DOHH2 (cell line): ENCODE measurements around the gene CCDC182.

Experiments used
- H3F3A ChIP-seq: fragments of 200-600 bp; sonication (generic), shearing (Covaris generic); 2 replicates; pipeline ENCODE4 v1.6.0; 2016; ENCODE audit warnings: antibody characterized with exemption, mild to moderate bottlenecking; ENCODE audit not compliant: control insufficient read depth, insufficient read depth
- H3K27ac ChIP-seq: fragments of 200-600 bp; sonication (generic); 2 replicates; pipeline ENCODE4 v1.5.1; 2014; ENCODE audit warnings: low read depth, mild to moderate bottlenecking, low read length, moderate library complexity
- H3K27me3 ChIP-seq: fragments of 200-600 bp; sonication (generic); 2 replicates; pipeline ENCODE4 v1.6.1; 2014; ENCODE audit warnings: mild to moderate bottlenecking, low read length, mixed read lengths; ENCODE audit not compliant: control insufficient read depth
- H3K36me3 ChIP-seq: fragments of 200-600 bp; sonication (generic); 2 replicates; pipeline ENCODE4 v1.6.1; 2014; ENCODE audit warnings: mild to moderate bottlenecking, low read length, moderate library complexity, mixed read lengths; ENCODE audit not compliant: control insufficient read depth
- H3K4me1 ChIP-seq: fragments of 200-600 bp; sonication (generic); 2 replicates; pipeline ENCODE4 v1.6.1; 2014; ENCODE audit warnings: mild to moderate bottlenecking, low read length, mixed read lengths; ENCODE audit not compliant: control insufficient read depth
- H3K4me2 ChIP-seq: fragments of 200-600 bp; sonication (generic); 2 replicates; pipeline ENCODE4 v1.6.0; 2014; ENCODE audit warnings: mild to moderate bottlenecking, low read length, moderate library complexity
- H3K4me3 ChIP-seq: fragments of 200-600 bp; sonication (generic); 2 replicates; pipeline ENCODE4 v1.5.1; 2014; ENCODE audit warnings: mild to moderate bottlenecking, low read length, mixed read lengths
- H3K79me2 ChIP-seq: fragments of 200-600 bp; sonication (generic); 2 replicates; pipeline ENCODE4 v1.6.1; 2014; ENCODE audit warnings: mild to moderate bottlenecking, low read length, mixed read lengths; ENCODE audit not compliant: control insufficient read depth
- H3K9me2 ChIP-seq: fragments of 200-600 bp; sonication (generic); replicated peaks from 2 replicates; pipeline ENCODE4 v1.6.1; 2014; ENCODE audit warnings: mild to moderate bottlenecking, low read length, mixed read lengths; ENCODE audit not compliant: control insufficient read depth
- H3K9me3 ChIP-seq: fragments of 200-600 bp; sonication (generic); 2 replicates; pipeline ENCODE4 v1.6.1; 2014; ENCODE audit warnings: antibody characterized with exemption, low read length, mixed read lengths; ENCODE audit not compliant: control insufficient read depth, insufficient read depth
- H4K20me1 ChIP-seq: fragments of 200-600 bp; sonication (generic); 2 replicates; pipeline ENCODE4 v1.6.0; 2014; ENCODE audit warnings: low read depth, mild to moderate bottlenecking, antibody characterized with exemption, low read length, moderate library complexity; ENCODE audit not compliant: control insufficient read depth, insufficient read depth
- EZH2phosphoT487 ChIP-seq: fragments of 200-600 bp; sonication (generic); IDR thresholded peaks from 2 replicates; pipeline ENCODE4 v1.6.1; 2017; ENCODE audit warnings: borderline replicate concordance, mild to moderate bottlenecking, antibody characterized with exemption, low read length, moderate library complexity, mixed read lengths
- TF ChIP-seq, protein P1 (sequence below): fragments of 200-600 bp; sonication (generic); IDR thresholded peaks from one replicate; pipeline ENCODE4 v1.5.1; 2014; ENCODE audit warnings: antibody characterized with exemption, mild to moderate bottlenecking, low read depth, low read length; ENCODE audit not compliant: poor library complexity, severe bottlenecking

The CCDC182 gene

DNA sequence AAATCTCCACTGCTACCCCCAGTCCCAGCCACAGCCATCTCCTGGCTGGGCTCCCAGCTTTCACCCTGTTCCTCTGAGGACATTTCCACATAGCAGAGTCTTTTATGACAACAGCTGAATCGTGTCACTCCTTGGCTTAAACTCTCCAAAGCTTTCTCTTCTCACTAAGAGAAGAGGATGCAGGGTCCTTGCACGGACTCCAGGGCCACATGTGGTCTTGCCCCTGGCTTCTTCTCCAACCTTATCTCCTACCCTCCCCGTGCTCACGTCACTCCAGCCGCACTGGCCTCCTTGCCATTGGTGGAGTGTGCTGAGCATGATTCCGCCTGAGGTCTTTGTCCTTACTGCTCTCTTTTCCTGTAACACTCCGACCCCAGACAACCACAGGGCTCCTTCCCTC lies 39.9 kb upstream of the CCDC182 start:
- Histone ChIP-seq H3K27ac (no peak overlapping the region), H3K79me2 (no peaks in the 10 kb centered on the region), H3K9me2 (no peaks in the 10 kb centered on the region), H3K4me3 (no peak overlapping the region), H3K36me3 (no peaks in the 10 kb centered on the region), H3K4me1 (peaks cover 24% of the 10 kb centered on the region), H3F3A (peaks cover 3% of the 10 kb centered on the region; the same call in 1 of the 2 replicates), H3K27me3 (peaks cover 66% of the 10 kb centered on the region), H3K9me3 (no peaks in the 10 kb centered on the region), H3K4me2 (no peak overlapping the region), H4K20me1 (no peaks in the 10 kb centered on the region)
- TF ChIP-seq, protein P1, sequence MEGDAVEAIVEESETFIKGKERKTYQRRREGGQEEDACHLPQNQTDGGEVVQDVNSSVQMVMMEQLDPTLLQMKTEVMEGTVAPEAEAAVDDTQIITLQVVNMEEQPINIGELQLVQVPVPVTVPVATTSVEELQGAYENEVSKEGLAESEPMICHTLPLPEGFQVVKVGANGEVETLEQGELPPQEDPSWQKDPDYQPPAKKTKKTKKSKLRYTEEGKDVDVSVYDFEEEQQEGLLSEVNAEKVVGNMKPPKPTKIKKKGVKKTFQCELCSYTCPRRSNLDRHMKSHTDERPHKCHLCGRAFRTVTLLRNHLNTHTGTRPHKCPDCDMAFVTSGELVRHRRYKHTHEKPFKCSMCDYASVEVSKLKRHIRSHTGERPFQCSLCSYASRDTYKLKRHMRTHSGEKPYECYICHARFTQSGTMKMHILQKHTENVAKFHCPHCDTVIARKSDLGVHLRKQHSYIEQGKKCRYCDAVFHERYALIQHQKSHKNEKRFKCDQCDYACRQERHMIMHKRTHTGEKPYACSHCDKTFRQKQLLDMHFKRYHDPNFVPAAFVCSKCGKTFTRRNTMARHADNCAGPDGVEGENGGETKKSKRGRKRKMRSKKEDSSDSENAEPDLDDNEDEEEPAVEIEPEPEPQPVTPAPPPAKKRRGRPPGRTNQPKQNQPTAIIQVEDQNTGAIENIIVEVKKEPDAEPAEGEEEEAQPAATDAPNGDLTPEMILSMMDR = no peak
- no peak for TF ChIP-seq EZH2phosphoT487

DNA sequence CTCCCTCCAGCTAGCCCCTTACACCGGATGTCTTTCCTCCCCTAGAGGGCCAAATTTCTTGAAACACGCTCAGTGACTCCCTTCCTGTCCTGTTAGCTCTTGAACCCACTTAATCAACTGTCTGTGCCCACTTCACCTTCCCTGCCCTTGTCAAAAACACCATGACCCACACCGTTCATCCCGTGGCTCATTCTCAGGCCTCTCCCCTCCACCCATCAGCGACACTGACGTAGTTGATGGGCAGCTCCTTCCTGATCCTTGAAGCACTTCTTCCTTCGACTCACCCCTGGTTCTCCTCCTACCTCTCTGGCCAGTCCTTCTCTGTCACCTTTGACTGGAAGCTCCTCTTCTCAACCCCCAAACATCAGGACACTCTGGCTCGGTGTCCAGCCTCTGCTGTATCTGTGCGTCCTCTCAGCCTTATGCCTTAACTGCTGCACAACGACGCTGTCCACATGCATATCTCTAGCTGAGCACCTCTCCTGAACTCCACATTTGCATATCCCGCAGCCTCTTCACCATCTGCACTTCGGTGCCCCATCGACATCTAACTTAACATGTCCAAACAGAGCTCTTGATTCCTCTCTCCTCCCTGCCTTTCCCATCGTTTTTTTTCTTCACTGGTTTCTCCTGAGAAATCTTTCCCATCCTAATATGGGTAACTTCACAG lies 39.3 kb upstream of the CCDC182 start:
- peaks cover 59% of the 10 kb centered on the region for H3K27me3 ChIP-seq

GRCh38 chr17:57783338-57783742 lies 38.2 kb upstream of the CCDC182 start:
- Histone ChIP-seq H3F3A (peaks cover 3% of the 10 kb centered on the region; the same call in 1 of the 2 replicates), H3K27me3 (peaks cover 50% of the 10 kb centered on the region), H3K4me1 (peaks cover 24% of the 10 kb centered on the region), H3K27ac (no peak overlapping the region), H3K79me2 (no peaks in the 10 kb centered on the region), H3K9me2 (no peaks in the 10 kb centered on the region), H3K9me3 (no peaks in the 10 kb centered on the region), H4K20me1 (no peaks in the 10 kb centered on the region), H3K36me3 (no peaks in the 10 kb centered on the region), H3K4me2 (peak overlapping the region; percentile 37), H3K4me3 (0 out of 2 replicates have a peak overlapping the region, but pooled peaks have one; percentile 4)
- TF ChIP-seq, protein P1 = peak; percentile 95
- TF ChIP-seq EZH2phosphoT487 = no peak

More for the DNA sequence above, 39.3 kb upstream of the CCDC182 start:
- H3K9me3 ChIP-seq = no peaks in the 10 kb centered on the region
- no peaks in the 10 kb centered on the region for H3K36me3 ChIP-seq
- no peak overlapping the region for H3K4me2 ChIP-seq
- no peaks in the 10 kb centered on the region for H3K79me2 ChIP-seq
- peaks cover 3% of the 10 kb centered on the region; the same call in 1 of the 2 replicates for H3F3A ChIP-seq
- H4K20me1 ChIP-seq = no peaks in the 10 kb centered on the region
- H3K4me3 ChIP-seq = no peak overlapping the region
- H3K27ac ChIP-seq = no peak overlapping the region
- H3K9me2 ChIP-seq = no peaks in the 10 kb centered on the region
- H3K4me1 ChIP-seq = peaks cover 24% of the 10 kb centered on the region
- TF ChIP-seq, protein P1 = no peak
- TF ChIP-seq EZH2phosphoT487 = no peak
